HL-60/S4 treated with retinoic acid at 250 ng/mL for 4 days and 3 days (cell line): ENCODE data around the gene SETD1A.

Experiments
- in situ Hi-C: fragments of 300-500 bp; cut with MboI; formaldehyde crosslinking; loops from 2 replicates; pipeline ENCODE4 v1.7.0; 2022; ENCODE audit warnings: low sequenced_read_pairs

Gene SETD1A

DNA sequence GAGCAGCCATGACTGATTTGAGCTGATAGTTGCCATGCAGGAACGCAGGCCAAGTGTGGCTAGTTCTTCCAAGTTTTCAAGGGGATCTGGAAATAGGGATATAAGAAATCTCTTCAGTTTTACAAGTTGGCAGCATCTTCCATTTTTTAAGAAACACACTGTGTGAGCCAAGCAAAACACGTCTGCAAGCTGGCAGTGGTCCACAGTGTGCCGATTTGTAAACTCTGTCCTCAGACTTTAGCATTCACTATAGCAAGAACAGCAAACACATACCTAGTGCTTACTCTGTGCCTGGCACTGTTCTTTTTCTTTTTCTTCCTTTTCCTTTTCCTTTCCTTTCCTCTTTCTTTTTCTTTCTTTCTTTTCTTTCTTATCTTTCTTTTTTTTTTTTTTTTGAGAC, 5.8 kb upstream of the SETD1A start:
- in situ Hi-C loops, result loop anchor here (10.0 to 25.0 kb wide), 3 partner anchors 486 to 923 kb away; partner anchors contain the start of genes COX6A2, ZNF267 and ZNF843

- in situ Hi-C loops, result loop anchor here (10.0 to 25.0 kb wide), 3 partner anchors 484 to 922 kb away; partner anchors contain the start of genes COX6A2, ZNF267 and ZNF843
Measured at GRCh38 chr16:30953111-30953510, 4.4 kb upstream of the SETD1A start.

DNA sequence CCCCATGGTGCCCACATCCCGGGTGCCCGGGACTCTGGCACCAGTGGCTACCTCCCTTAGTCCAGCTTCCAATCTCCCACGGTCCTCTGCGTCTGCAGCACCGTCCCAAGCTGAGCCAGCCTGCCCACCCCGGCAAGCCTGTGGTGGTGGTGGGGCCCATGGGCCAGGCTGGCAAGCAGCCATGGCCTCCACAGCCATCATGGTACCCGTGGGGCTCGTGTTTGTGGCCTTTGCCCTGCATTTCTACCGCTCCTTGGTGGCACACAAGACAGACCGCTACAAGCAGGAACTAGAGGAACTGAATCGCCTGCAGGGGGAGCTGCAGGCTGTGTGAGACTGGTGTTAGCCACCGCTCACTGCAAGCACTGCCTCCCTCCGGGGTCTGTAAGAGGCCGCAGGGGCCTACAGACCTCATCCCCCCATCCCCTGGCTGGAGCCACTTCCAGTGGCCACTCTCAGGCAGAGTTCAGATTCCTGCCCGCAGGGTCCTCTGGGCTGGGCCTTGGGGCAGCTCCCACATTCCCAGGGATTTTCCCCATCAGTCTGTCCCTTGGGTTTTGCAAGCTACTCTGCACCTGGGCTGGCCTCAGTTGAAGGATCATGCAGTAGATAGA, 3.9 kb upstream of the SETD1A start:
- in situ Hi-C loops, result loop anchor here (10.0 to 25.0 kb wide), 3 partner anchors 484 to 921 kb away; partner anchors contain the start of genes COX6A2, ZNF267 and ZNF843

DNA sequence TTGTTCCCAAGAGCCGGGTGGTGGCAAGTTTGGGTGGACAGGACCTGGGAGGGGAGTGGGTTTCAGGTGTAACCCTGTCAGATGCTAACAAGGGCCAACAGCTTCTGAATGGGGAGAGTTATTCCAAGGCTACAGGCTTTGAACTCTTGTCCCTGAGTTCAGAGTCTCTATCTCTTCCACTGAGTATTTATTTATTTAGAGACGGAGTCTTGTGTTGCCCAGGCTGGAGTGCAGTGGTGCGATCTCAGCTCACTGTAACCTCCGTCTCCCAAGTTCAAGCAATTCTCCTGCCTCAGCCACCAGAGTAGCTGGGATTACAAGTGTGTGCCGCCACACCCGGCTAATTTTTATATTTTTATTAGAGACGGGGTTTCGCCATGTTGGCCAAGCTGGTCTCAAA, 2.6 kb upstream of the SETD1A start:
- in situ Hi-C loops, result loop anchor here (10.0 to 25.0 kb wide), 3 partner anchors 482 to 920 kb away; partner anchors contain the start of genes COX6A2, ZNF267 and ZNF843

DNA sequence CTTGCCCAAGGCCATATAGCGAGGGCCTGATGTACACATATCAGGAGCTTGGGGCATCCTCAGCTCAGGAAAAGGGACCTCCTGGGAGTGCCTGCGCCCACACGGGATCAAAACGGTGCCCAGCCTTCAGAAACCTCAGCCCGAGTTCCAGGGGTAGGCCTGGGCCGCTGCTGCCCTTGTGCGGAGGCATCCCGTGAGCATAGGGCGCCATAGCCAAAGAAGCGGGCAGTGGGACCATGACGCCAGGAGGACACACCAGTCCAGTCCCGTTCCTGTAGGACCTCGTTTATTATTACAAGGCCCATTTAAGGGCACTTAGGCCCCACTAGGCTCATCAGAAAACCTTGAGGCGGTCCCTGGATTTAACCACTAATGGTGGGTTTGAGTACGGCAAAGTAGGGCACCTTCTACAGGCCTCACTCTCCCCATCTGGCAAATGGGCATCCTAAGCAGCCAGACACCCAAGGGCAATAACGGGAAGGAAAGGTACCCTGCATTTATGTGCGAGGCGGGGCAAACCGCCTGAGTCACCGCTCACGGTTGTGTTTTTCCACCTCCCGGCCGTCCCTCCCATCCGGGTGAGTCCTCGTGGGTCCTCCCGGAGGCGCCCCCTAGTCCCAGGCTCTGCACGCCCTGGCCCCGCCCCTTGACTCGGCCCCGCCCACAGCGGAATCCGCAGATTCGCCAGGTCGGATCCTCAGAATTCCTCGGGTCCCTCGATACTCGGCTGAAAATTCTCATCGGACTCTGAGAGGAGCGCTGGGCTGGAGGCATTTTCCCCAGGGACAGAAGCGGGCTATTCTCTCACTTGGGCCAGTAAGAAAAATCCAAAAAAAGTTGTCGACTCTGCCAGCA, 726 bp upstream of the SETD1A start:
- in situ Hi-C loops, result loop anchor here (10.0 to 25.0 kb wide), 3 partner anchors 480 to 918 kb away; partner anchors contain the start of genes COX6A2, ZNF267 and ZNF843

DNA sequence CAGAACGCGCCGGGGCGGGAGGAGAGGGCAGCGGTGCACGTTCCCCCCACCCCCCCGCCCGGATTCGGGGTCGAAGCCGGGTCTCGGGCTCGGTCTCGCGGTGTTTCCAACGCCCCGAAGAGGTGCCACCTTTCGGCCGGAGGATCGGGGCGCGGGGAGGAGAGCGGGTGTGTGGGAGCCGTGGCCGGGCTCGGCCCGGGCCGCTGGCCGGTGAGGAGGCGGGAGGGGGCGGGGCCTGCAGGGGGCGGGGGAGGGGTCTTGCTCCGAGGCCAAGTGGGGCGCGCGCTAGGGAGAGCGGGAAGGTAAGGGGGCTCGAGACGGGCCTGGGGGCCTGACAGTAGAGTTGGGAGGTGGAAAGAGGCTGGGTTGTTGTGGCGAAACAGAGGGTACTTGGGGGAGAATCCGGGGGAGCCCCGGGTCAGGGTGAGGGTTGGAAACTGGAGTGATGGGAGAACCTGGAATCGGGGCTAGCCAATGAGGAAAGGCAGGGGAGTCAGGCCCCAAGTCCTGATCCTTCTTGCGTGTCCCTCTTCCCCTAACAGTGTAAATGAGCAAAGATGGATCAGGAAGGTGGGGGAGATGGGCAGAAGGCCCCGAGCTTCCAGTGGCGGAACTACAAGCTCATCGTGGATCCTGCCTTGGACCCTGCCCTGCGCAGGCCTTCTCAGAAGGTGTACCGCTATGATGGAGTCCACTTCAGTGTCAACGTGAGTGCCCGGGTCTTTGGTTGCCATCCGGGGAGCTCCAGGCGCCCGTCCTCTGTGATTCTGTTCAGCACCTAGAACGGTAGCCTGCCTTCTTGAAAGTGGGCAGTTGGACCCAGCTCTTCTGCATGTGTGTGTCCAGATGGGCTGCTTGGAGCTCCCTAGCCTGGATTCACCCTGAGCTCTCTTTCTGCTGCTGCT, 873 bp downstream of the SETD1A start:
- in situ Hi-C loops, result loop anchor here (10.0 to 25.0 kb wide), 3 partner anchors 479 to 916 kb away; partner anchors contain the start of genes COX6A2, ZNF267 and ZNF843

GRCh38 chr16:30961384-30961783, 3.8 kb downstream of the SETD1A start:
- in situ Hi-C loops, result loop anchor here (25.0 kb wide), 2 partner anchors 476 to 751 kb away; partner anchors contain the start of genes COX6A2 and ZNF843

- in situ Hi-C loops, result loop anchor here (25.0 kb wide), 2 partner anchors 473 to 748 kb away; partner anchors contain the start of genes COX6A2 and ZNF843
Measured at GRCh38 chr16:30963925-30964511, 6.5 kb downstream of the SETD1A start.

GRCh38 chr16:30964574-30965226, 7.1 kb downstream of the SETD1A start:
- in situ Hi-C loops, result loop anchor here (25.0 kb wide), 2 partner anchors 473 to 748 kb away; partner anchors contain the start of genes COX6A2 and ZNF843

GRCh38 chr16:30965436-30965835, 7.9 kb downstream of the SETD1A start:
- in situ Hi-C loops, result loop anchor here (25.0 kb wide), 2 partner anchors 472 to 747 kb away; partner anchors contain the start of genes COX6A2 and ZNF843

DNA sequence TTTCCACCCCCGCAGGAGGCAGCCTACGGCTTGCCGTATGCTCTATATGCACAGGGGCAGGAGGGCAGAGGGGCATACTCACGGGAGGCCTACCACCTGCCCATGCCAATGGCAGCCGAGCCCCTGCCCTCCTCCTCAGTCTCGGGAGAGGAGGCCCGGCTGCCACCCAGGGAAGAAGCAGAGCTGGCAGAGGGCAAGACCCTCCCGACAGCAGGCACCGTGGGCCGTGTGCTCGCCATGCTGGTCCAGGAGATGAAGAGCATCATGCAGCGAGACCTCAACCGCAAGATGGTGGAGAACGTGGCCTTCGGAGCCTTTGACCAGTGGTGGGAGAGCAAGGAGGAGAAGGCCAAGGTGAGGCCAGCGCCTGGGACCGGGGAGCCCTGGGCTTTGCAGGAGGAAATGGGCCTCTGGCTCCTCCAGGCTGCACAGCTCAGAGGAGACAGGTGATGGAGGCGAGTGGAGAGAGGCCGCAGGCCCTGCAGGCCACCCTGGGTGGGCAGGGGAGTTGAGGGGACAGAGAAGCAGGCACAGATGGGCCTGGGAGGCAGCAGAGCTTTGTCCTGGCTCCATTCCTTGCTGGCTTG, 8.6 kb downstream of the SETD1A start:
- in situ Hi-C loops, result loop anchor here (25.0 kb wide), 2 partner anchors 471 to 746 kb away; partner anchors contain the start of genes COX6A2 and ZNF843

GRCh38 chr16:30967795-30968194, 10.2 kb downstream of the SETD1A start:
- in situ Hi-C loops, result loop anchor here (25.0 kb wide), 2 partner anchors 470 to 745 kb away; partner anchors contain the start of genes COX6A2 and ZNF843

- in situ Hi-C loops, result loop anchor here (25.0 kb wide), 2 partner anchors 468 to 743 kb away; partner anchors contain the start of genes COX6A2 and ZNF843
Measured at GRCh38 chr16:30969246-30969842, 11.8 kb downstream of the SETD1A start.

- in situ Hi-C loops, result loop anchor here (25.0 kb wide), 2 partner anchors 466 to 741 kb away; partner anchors contain the start of genes COX6A2 and ZNF843
Measured at GRCh38 chr16:30971298-30971697, 13.7 kb downstream of the SETD1A start.

DNA sequence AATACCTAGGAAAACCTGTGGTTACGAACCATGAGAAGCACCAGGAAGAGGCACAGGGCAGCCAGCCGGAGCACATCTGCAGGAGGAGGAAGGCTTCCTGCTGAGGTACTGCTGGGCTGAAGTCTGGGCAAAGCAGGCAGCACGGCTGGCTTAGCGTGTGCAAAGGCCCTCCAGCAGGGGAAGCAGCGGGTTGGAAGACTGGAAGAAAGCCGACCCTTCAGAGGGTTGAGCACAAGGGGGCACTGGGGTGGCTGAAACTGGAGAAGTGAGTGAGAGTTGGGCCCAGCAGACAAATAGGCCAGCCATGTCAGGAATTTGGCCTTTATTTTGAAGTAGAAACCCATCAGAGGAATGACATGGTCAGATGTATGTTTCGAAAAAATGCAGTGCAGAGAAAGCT, 15.3 kb downstream of the SETD1A start:
- in situ Hi-C loops, result loop anchor here (25.0 kb wide), 2 partner anchors 464 to 739 kb away; partner anchors contain the start of genes COX6A2 and ZNF843

- in situ Hi-C loops, result loop anchor here (25.0 kb wide), 2 partner anchors 463 to 738 kb away; partner anchors contain the start of genes COX6A2 and ZNF843
Measured at GRCh38 chr16:30974348-30974747, 16.8 kb downstream of the SETD1A start.

DNA sequence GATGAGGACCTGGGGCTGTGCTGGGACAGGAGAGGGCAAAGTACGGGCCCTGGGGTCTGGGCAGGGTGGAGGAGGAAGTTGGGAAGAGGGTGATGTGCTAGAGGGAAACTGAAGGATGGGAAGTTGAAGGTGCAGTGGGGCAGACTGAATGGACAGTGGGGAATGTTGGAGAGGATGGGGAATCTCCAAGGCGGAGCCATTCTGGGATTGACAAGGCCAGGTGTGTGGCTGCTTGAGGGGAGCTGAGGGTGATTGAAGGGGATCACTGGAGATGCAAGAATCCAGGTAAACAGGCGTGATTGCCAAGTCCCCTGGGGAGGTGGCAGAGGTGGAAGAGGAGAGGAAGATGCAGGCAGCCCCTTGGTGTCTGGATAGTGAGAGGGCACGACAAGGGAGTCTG, 18.9 kb downstream of the SETD1A start:
- in situ Hi-C loops, result no loop called here

DNA sequence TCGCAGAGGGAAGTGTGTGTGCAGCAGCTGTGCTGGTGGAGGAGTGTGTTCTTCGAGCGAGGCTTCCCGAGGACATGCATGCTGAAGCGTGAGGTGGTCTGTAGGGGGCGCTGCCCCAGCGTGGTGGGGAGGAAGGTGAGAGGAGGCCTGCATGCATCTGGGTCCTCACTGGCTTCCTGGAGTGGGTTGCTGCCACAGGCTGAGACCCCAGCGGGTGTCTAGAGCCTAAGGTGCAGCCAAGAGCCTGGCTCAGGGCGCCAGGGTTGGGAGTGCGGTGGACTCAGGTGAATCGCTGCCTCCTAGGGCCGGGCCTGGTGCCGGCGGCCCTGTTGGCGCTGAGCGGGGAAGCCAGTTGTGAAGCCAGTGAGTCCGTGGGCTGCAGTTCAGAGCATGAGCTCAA, 19.9 kb downstream of the SETD1A start:
- in situ Hi-C loops, result no loop called here
